GM21529 (cell line): ENCODE measurements around the gene MPDU1.
"Not testable (repeated sequence)": the region's sequence is repeated elsewhere in the genome, so short reads cannot be mapped to it uniquely, and the experiment has no call there.

Experiments used
- ATAC-seq: cut with Tn5 transposase; IDR thresholded peaks from one replicate; pipeline ENCODE4 v1.9.1; 2021; ENCODE audit not compliant: unreplicated experiment

The MPDU1 gene

GRCh38 chr17:7614425-7615264 is 31.0 kb downstream of the MPDU1 start, which contains the start of gene FXR2:
Gene FXR2, minus strand, starts transcription at chr17:7614897. Its CDS starts 365 bp downstream, at chr17:7614532.
- peak; percentile 88 for ATAC-seq

GRCh38 chr17:7615265-7615747 is 31.7 kb downstream of the MPDU1 start:
- ATAC-seq: no peak

GRCh38 chr17:7618608-7619007 is 35.0 kb downstream of the MPDU1 start:
- ATAC-seq: no peak

GRCh38 chr17:7620835-7621234 is 37.2 kb downstream of the MPDU1 start:
- no peak for ATAC-seq

- ATAC-seq: no peak
These were observed 40.0 kb downstream of the MPDU1 start for GRCh38 chr17:7623661-7624060.

- ATAC-seq: not testable (repeated sequence)
These were observed 42.1 kb downstream of the MPDU1 start for GRCh38 chr17:7625749-7626148.

GRCh38 chr17:7626307-7626706 is 42.7 kb downstream of the MPDU1 start:
- ATAC-seq: no peak

GRCh38 chr17:7626956-7627249 is 43.3 kb downstream of the MPDU1 start:
- no peak for ATAC-seq

- peak; percentile 75 for ATAC-seq
These were observed 43.8 kb downstream of the MPDU1 start, which contains the start of gene SAT2 for GRCh38 chr17:7627250-7628121. Gene SAT2, minus strand, starts transcription at chr17:7627821. Its CDS starts 186 bp downstream, at chr17:7627635.

GRCh38 chr17:7629939-7630571 is 46.4 kb downstream of the MPDU1 start, which contains the start of gene SHBG:
Gene SHBG, plus strand, starts transcription at chr17:7630135. Its CDS starts 38 bp downstream, at chr17:7630173.
- ATAC-seq: no peak

- ATAC-seq: no peak
These were observed 48.0 kb downstream of the MPDU1 start for GRCh38 chr17:7631398-7632380.

- no peak for ATAC-seq
These were observed 48.8 kb downstream of the MPDU1 start for GRCh38 chr17:7632492-7632894.

- no peak for ATAC-seq
These were observed 49.4 kb downstream of the MPDU1 start for GRCh38 chr17:7633093-7633492.

- ATAC-seq: no peak
These were observed 50.7 kb downstream of the MPDU1 start for GRCh38 chr17:7634384-7634783.

GRCh38 chr17:7636163-7636562 is 52.5 kb downstream of the MPDU1 start:
- ATAC-seq: no peak
